HTERT RPE-1 (cell line): ENCODE measurements around the gene MYF6.

ENCODE experiments used
- in situ Hi-C: fragments of 300-500 bp; cut with MboI; formaldehyde crosslinking; loops from 4 replicates; pipeline ENCODE4 v1.14.3; 2020; ENCODE audit warnings: low sequenced_read_pairs

Gene MYF6

DNA sequence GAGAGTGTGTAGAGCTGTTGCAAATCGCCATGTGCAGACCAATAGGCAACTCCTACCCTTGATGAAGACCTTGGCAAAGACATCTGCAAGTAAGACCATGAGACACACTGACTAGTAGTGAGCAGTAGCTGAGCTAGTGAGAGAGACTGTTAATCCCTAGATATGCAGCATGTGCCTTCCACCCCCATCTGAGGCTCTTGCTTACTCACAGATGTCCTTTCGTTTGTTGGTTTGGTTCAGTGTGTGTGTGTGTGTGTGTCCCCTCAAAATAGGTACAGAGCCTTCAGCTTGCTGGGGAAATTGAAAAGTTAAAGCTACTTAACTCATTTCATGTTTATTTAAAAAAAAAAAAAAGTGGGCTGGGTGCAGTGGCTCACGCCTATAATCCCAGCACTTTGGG is 46.8 kb downstream of the MYF6 start:
- in situ Hi-C loops: no loop called here

DNA sequence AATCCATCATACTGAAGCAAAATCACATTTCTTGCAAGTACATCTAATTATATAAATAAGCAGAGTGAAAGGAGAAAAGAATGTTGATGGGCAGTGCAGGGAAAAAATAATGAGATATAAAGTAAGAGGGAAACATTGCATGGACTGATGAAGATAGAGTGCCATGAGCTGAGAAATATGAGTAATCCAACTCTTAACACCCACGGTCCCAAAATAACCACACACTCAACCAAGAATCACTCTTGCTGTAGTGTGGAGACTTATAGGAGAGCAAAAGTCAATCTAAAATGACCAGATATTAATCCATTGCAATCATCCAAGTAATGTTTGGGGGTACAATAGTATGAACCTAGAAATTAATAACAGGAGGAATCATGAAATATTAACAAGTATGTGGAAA is 49.4 kb downstream of the MYF6 start:
- in situ Hi-C loops: no loop called here
